ENCODE data around the gene SEC31A.

- no peak for TF ChIP-seq POLR2A (IDR thresholded peaks at IDR 0.05)
- TF ChIP-seq EP300 (IDR thresholded peaks at IDR 0.05) = no peak
- TF ChIP-seq CTCF (IDR thresholded peaks at IDR 0.05) = no peak
- TF ChIP-seq POLR2AphosphoS5 (IDR thresholded peaks at IDR 0.05) = no peak
Observed at GRCh38 chr4:82780170-82780751, 110.7 kb downstream of the SEC31A start.
